SU-DHL-6 (cell line): ENCODE measurements around the gene PHTF2.

Experiments
- EZH2phosphoT487 ChIP-seq: fragments of 200-600 bp; sonication (generic), shearing (Covaris generic); conservative IDR thresholded peaks from 2 replicates; pipeline ENCODE4 v1.6.1; 2018; ENCODE audit warnings: mild to moderate bottlenecking, antibody characterized with exemption, low read length, moderate library complexity, mixed read lengths
- TF ChIP-seq, protein P1 (sequence below): fragments of 200-600 bp; sonication (generic); IDR thresholded peaks from one replicate; pipeline ENCODE4 v1.5.1; 2017; ENCODE audit warnings: antibody characterized with exemption, mild to moderate bottlenecking, low read length, moderate library complexity; ENCODE audit not compliant: insufficient read depth, poor library complexity, severe bottlenecking

DNA sequence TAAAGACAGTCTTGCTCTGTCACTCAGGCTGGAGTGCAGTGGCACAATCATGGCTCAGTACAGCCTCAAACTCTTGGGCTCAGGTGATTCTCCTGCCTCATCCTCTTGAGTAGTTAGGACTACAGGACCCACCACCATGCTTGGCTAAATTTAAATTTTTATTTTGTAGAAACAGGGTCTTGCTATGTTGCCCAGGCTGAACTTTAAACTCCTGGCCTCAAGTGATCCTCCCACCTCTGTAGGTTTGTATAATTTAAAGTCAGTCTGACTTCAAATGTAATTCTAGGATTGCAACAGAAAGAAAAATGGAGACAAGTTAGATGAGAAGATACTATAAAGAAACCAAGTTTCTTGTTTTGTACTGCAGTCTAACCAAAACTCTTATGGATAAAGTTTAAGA, 11.8 kb upstream of the PHTF2 start:
- TF ChIP-seq, protein P1, sequence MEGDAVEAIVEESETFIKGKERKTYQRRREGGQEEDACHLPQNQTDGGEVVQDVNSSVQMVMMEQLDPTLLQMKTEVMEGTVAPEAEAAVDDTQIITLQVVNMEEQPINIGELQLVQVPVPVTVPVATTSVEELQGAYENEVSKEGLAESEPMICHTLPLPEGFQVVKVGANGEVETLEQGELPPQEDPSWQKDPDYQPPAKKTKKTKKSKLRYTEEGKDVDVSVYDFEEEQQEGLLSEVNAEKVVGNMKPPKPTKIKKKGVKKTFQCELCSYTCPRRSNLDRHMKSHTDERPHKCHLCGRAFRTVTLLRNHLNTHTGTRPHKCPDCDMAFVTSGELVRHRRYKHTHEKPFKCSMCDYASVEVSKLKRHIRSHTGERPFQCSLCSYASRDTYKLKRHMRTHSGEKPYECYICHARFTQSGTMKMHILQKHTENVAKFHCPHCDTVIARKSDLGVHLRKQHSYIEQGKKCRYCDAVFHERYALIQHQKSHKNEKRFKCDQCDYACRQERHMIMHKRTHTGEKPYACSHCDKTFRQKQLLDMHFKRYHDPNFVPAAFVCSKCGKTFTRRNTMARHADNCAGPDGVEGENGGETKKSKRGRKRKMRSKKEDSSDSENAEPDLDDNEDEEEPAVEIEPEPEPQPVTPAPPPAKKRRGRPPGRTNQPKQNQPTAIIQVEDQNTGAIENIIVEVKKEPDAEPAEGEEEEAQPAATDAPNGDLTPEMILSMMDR: no peak
- TF ChIP-seq EZH2phosphoT487: no peak
